ENCODE results near the gene PRR22.
"Not testable (repeated sequence)": the region's sequence is repeated elsewhere in the genome, so short reads cannot be mapped to it uniquely, and the experiment has no call there.

The PRR22 gene

GRCh38 chr19:5743630-5744029, 40.9 kb downstream of the PRR22 start:
- DNase-seq: no peak

- DNase-seq: no peak
These were observed 42.5 kb downstream of the PRR22 start for GRCh38 chr19:5742051-5742450.

DNA sequence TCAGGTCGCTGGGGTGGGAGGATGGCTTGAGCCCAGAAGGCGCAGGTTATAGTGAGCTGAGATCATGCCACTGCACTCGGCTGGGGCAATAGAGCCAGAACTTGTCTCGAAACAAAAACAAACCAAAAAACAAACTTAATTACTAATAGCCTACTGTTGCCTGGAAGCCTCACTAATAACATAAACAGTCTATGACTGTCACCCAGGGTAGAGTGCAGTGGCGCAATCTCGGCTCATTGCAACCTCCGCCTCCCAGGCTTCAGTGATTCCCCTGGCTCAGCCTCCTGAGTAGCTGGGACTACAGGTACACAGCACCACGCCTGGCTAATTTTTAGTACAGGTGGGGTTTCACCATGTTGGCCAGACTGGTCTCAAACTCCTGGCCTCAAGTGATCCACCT, 46.1 kb downstream of the PRR22 start:
- no peak for DNase-seq

- not testable (repeated sequence) for DNase-seq
These were observed 51.4 kb downstream of the PRR22 start for GRCh38 chr19:5733172-5733571.

All from EL (cell line).